Neuronal stem cell (in vitro differentiated cells): ENCODE results near the gene CEPT1. TPM values are rescaled to one million over a fixed set of nuclear protein-coding genes. Genes with fewer than 3 reads are reported as not detected.

Experiments used
- small RNA-seq: library from polyadenylated mRNA; stranded (forward); fragments of <200 nt; extraction: miRNeasy Mini kit (QIAGEN cat#:217004); gene quantifications from one replicate; pipeline ENCODE3, GENCODE V24; 2013; ENCODE audit not compliant: insufficient read depth

The CEPT1 gene

Small RNAs within 50 kb of the gene (small RNA-seq; reads per million reads assigned to genes)
- gene AL355816.1, result not detected
